Lower leg skin (tissue), 3 donors: Measurements from ENCODE around the gene RIPK1.

ENCODE experiments used
- CTCF ChIP-seq, 3 donors: fragments of 450-650 bp; IDR thresholded peaks; one replicate each; pipeline ENCODE4 v1.5.1; 2016; ENCODE audit warnings: antibody characterized with exemption in 3 of 3, mild to moderate bottlenecking in 3 of 3, moderate library complexity in 2 of 3
- POLR2A ChIP-seq, 2 donors: fragments of 450-650 bp; IDR thresholded peaks; one replicate each; pipeline ENCODE4 v1.6.1; 2016 to 2017; ENCODE audit warnings: antibody characterized with exemption in 2 of 2, mild to moderate bottlenecking in 1 of 2, moderate library complexity in 1 of 2

DNA sequence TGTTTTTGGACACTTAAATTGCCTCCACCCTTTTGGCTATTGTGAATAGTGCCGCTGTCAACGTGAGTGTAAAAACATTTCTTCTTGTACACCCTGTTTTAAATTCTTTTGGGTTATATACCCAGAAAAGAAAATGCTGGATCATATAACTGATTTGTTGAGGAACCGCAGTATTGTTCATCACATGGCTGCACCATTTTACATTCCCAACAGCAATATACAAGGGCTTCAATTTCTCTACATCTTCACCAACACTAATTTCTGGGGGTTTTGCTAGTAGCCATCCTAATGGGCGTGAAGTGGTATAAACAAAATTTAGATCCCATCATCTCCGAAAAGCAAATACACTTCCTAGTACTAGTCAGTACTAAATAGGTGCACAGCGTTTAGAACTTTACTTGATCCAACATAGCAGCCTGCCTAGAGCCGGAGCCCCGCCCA is 49.6 kb downstream of the RIPK1 start:
- TF ChIP-seq CTCF (IDR thresholded peaks at IDR 0.05) (no peak), POLR2A (IDR thresholded peaks at IDR 0.05) (no peak)
